Retinal pigment epithelial cell (primary cell): ENCODE measurements around the gene PAPLN.

Experiments used
- DNase-seq: peaks from one replicate; pipeline ENCODE4 v3.0.0-alpha.2; 2010; ENCODE audit warnings: low read depth
- H3K4me3 ChIP-seq: 2 replicates; pipeline ENCODE4 v1.5.1; 2011; ENCODE audit warnings: mild to moderate bottlenecking, low read length, control low read depth, moderate library complexity
- CTCF ChIP-seq: conservative IDR thresholded peaks from 2 replicates; pipeline ENCODE4 v1.5.1; 2011; ENCODE audit warnings: low read depth, low read length, control low read depth, inconsistent platforms

PAPLN gene

GRCh38 chr14:73240816-73241480 is 3.6 kb downstream of the PAPLN start:
- TF ChIP-seq CTCF = no peak
- H3K4me3 ChIP-seq = no peak overlapping the region
- no peak for DNase-seq

GRCh38 chr14:73241481-73242165 is 4.3 kb downstream of the PAPLN start:
- no peak for TF ChIP-seq CTCF
- DNase-seq = no peak
- no peak overlapping the region for H3K4me3 ChIP-seq

GRCh38 chr14:73242357-73242901 is 5.1 kb downstream of the PAPLN start:
- no peak overlapping the region for H3K4me3 ChIP-seq
- no peak for DNase-seq
- no peak for TF ChIP-seq CTCF

- no peak overlapping the region for H3K4me3 ChIP-seq
- no peak for TF ChIP-seq CTCF
- no peak for DNase-seq
Observed at GRCh38 chr14:73243341-73243740, 6.0 kb downstream of the PAPLN start.

- no peak overlapping the region for H3K4me3 ChIP-seq
- DNase-seq = no peak
- TF ChIP-seq CTCF = no peak
Observed at GRCh38 chr14:73243748-73244147, 6.4 kb downstream of the PAPLN start.

- no peak for DNase-seq
- no peak overlapping the region for H3K4me3 ChIP-seq
- TF ChIP-seq CTCF = no peak
Observed at GRCh38 chr14:73244541-73245290, 7.4 kb downstream of the PAPLN start.
